B cell (primary cell): Measurements from ENCODE around the gene SLC12A3. TPM values are rescaled to one million over a fixed set of nuclear protein-coding genes. Genes with fewer than 3 reads are reported as not detected.

Source experiments
- ATAC-seq: fragments of 200-7000 bp; cut with Tn5 transposase; one replicate; pipeline ENCODE4 v1.10.0; 2021; ENCODE audit warnings: low read depth, mild to moderate bottlenecking, moderate number of reproducible peaks, moderate library complexity
- CTCF ChIA-PET: fragments of 350-600 bp; sonication (Branson Sonifier 250); formaldehyde crosslinking; loops from one replicate; lab custom pipeline; 2021; ENCODE audit warnings: antibody characterized with exemption, inconsistent platforms; lab: Charles Lee
- POLR2A ChIA-PET: fragments of 350-600 bp; sonication (Branson Sonifier 250); formaldehyde crosslinking; loops from one replicate; lab custom pipeline; 2021; ENCODE audit warnings: antibody characterized with exemption; lab: Charles Lee
- DNase-seq: peaks from one replicate; pipeline ENCODE4 v3.0.0; 2013
- H2AFZ ChIP-seq: 2 replicates; pipeline ENCODE4 v1.6.1; 2012; ENCODE audit warnings: mild to moderate bottlenecking, low read depth, low read length; ENCODE audit not compliant: insufficient read depth, poor library complexity, severe bottlenecking
- H3K27ac ChIP-seq, 2 donors: 1 replicate in 1 of 2; 2 replicates in 1 of 2; pipeline ENCODE4 v1.5.1; 2012 to 2013; ENCODE audit warnings: low read length in 2 of 2, mild to moderate bottlenecking in 2 of 2, moderate library complexity in 1 of 2
- H3K27me3 ChIP-seq, 4 experiments: fragments of 200-600 bp in 1 of 4; sonication (generic) in 1 of 4; replicated peaks in 1 of 4; 1 replicate in 2 of 4; 2 replicates in 2 of 4; pipeline versions ENCODE4 v1.6.1 to v1.7.0; 2013 to 2016; ENCODE audit warnings: low read length in 3 of 4, mild to moderate bottlenecking in 2 of 4, mixed read lengths in 1 of 4, moderate library complexity in 1 of 4; ENCODE audit not compliant: insufficient read depth in 4 of 4, control insufficient read depth in 3 of 4; ENCODE audit errors: control extremely low read depth in 1 of 4
- H3K36me3 ChIP-seq, 2 experiments: replicated peaks in 1 of 2; 1 replicate in 1 of 2; 2 replicates in 1 of 2; pipeline versions ENCODE4 v1.6.1 to v1.7.1; 2013; ENCODE audit warnings: low read length in 1 of 2; ENCODE audit not compliant: insufficient read depth in 2 of 2, control insufficient read depth in 1 of 2; ENCODE audit errors: control extremely low read depth in 1 of 2, extremely low read depth in 1 of 2
- H3K4me1 ChIP-seq, 2 donors: fragments of 200-600 bp in 1 of 2; sonication (generic) in 1 of 2; 1 replicate in 1 of 2; 2 replicates in 1 of 2; pipeline versions ENCODE4 v1.5.1 to v1.6.1; 2013 to 2017; ENCODE audit warnings: low read length in 2 of 2; ENCODE audit not compliant: control insufficient read depth in 2 of 2, insufficient read depth in 2 of 2
- H3K4me2 ChIP-seq: replicated peaks from 2 replicates; pipeline ENCODE3; 2012; ENCODE audit warnings: mild to moderate bottlenecking, low read depth, low read length; ENCODE audit not compliant: poor library complexity, severe bottlenecking
- H3K4me3 ChIP-seq, 5 experiments: fragments of 200-600 bp in 1 of 5; sonication (generic) in 1 of 5; 1 replicate in 3 of 5; 2 replicates in 2 of 5; pipeline versions ENCODE4 v1.5.1 to v1.7.0; 2011 to 2016; ENCODE audit warnings: low read length in 4 of 5, mild to moderate bottlenecking in 4 of 5, low read depth in 2 of 5, control low read depth in 1 of 5, moderate library complexity in 1 of 5; ENCODE audit not compliant: insufficient read depth in 1 of 5; ENCODE audit errors: control extremely low read depth in 1 of 5, extremely low read depth in 1 of 5
- H3K79me2 ChIP-seq: fragments of 200-600 bp; sonication (generic); one replicate; pipeline ENCODE4 v1.6.0; 2016; ENCODE audit warnings: low read length; ENCODE audit not compliant: control insufficient read depth, insufficient read depth
- H3K9ac ChIP-seq: fragments of 200-600 bp; sonication (generic); 2 replicates; pipeline ENCODE4 v1.6.1; 2017; ENCODE audit warnings: mild to moderate bottlenecking, low read length, moderate library complexity
- H3K9me3 ChIP-seq, 3 donors: one replicate each; pipeline versions ENCODE4 v1.6.1 to v1.7.1; 2013; ENCODE audit warnings: low read length in 2 of 3; ENCODE audit not compliant: control insufficient read depth in 2 of 3, insufficient read depth in 1 of 3; ENCODE audit errors: control extremely low read depth in 1 of 3
- H4K20me1 ChIP-seq: 2 replicates; pipeline ENCODE4 v1.6.0; 2012; ENCODE audit warnings: mild to moderate bottlenecking, low read length; ENCODE audit not compliant: insufficient read depth, control insufficient read depth, poor library complexity, severe bottlenecking
- H3K27ac Mint-ChIP-seq: one replicate; pipeline ENCODE4 v1.8.0; 2021; ENCODE audit warnings: mixed read lengths
- H3K27me3 Mint-ChIP-seq: one replicate; pipeline ENCODE4 v1.8.0; 2021; ENCODE audit warnings: mixed read lengths
- H3K4me1 Mint-ChIP-seq: one replicate; pipeline ENCODE4 v1.8.0; 2021; ENCODE audit warnings: mixed read lengths
- H3K4me3 Mint-ChIP-seq: one replicate; pipeline ENCODE4 v1.8.0; 2021; ENCODE audit warnings: mixed read lengths
- H3K9me3 Mint-ChIP-seq: one replicate; pipeline ENCODE4 v1.8.0; 2022; ENCODE audit warnings: mixed read lengths; ENCODE audit not compliant: insufficient read depth
- CTCF ChIP-seq: fragments of 200-600 bp; IDR thresholded peaks from one replicate; pipeline ENCODE4 v1.8.0; 2022; ENCODE audit warnings: antibody characterized with exemption, mild to moderate bottlenecking
- EZH2 ChIP-seq: IDR thresholded peaks from 2 replicates; pipeline ENCODE4 v1.6.1; 2012; ENCODE audit warnings: borderline replicate concordance, low read depth, mild to moderate bottlenecking, moderate library complexity, low read length; ENCODE audit not compliant: insufficient read depth, poor library complexity, severe bottlenecking
- WGBS: methylation state at CpG from one replicate; pipeline ENCODE4 v1.1.5; 2013; ENCODE audit warnings: missing lambda C conversion rate; ENCODE audit not compliant: insufficient coverage; 5-methylcytosine and 5-hydroxymethylcytosine counted together
- intact Hi-C: fragments of 100-400 bp; cut with micrococcal nuclease; formaldehyde crosslinking; loops from one replicate; pipeline ENCODE4 v1.10.0; 2022
- polyA plus RNA-seq: library from polyadenylated mRNA; depleted of rRNA; stranded (reverse); fragments of >200 nt; gene quantifications from 2 replicates; pipeline ENCODE4 v1.2.3, GENCODE V29; 2012
- total RNA-seq, 2 donors: library from RNA; stranded (reverse); fragments of 120-200 nt in 1 of 2; gene quantifications; 1 replicate in 1 of 2; 2 replicates in 1 of 2; pipeline versions ENCODE4 v1.2.3 to v1.2.4, GENCODE V29; 2013 to 2022

SLC12A3 gene
- total and polyA plus RNA-seq, 2 donors (not counting 1 experiment from before 2014, with no cell fraction given): 1.3 to 4.9 TPM

GRCh38 chr16:56844056-56844455 lies 21.0 kb upstream of the SLC12A3 start:
- H3K9me3 Mint-ChIP-seq: no peaks in the 10 kb centered on the region
- POLR2A ChIA-PET: no interaction called here
- no peak for DNase-seq
- Histone ChIP-seq H3K79me2 (no peaks in the 10 kb centered on the region), H3K9ac (no peak overlapping the region), H3K4me1 (peaks cover 0 to 14% of the 10 kb centered on the region in 2 donors), H2AFZ (no peak overlapping the region), H3K4me2 (no peak overlapping the region), H3K27me3 (no peaks in the 10 kb centered on the region), H3K27ac (no peak overlapping the region), H3K9me3 (peaks cover 0 to 7% (median 0%) of the 10 kb centered on the region in 3 donors), H4K20me1 (no peaks in the 10 kb centered on the region), H3K4me3 (no peak overlapping the region), H3K36me3 (peaks cover 12 to 46% of the 10 kb centered on the region in 2 experiments)
- ATAC-seq: no peak
- intact Hi-C loops: no loop called here
- WGBS: 100% methylated on average over 5 of the region's 6 CpGs
- H3K27me3 Mint-ChIP-seq: no peaks in the 10 kb centered on the region
- no peak overlapping the region for H3K4me3 Mint-ChIP-seq
- TF ChIP-seq EZH2 (no peak), CTCF (no peak)
- no peak overlapping the region for H3K27ac Mint-ChIP-seq
- peaks cover 15% of the 10 kb centered on the region for H3K4me1 Mint-ChIP-seq
- CTCF ChIA-PET: interaction anchor here (1.7 kb wide), 1 partner anchor 23 kb away, joined by 4 read pairs; no protein-coding TSS in a partner anchor

GRCh38 chr16:56847173-56847910 lies 17.7 kb upstream of the SLC12A3 start:
- Mint-ChIP-seq H3K4me1 (peaks cover 19% of the 10 kb centered on the region), H3K4me3 (peak overlapping the region; percentile 1), H3K27ac (peak overlapping the region; percentile 78), H3K9me3 (no peaks in the 10 kb centered on the region), H3K27me3 (no peaks in the 10 kb centered on the region)
- Histone ChIP-seq H4K20me1 (no peaks in the 10 kb centered on the region), H3K9ac (peak overlapping the region; percentile 23), H3K79me2 (no peaks in the 10 kb centered on the region), H3K4me1 (peaks cover 0 to 18% of the 10 kb centered on the region in 2 donors), H3K27ac (peak overlapping the region; percentile 39 to 65), H3K9me3 (peaks cover 0 to 7% (median 0%) of the 10 kb centered on the region in 3 donors), H3K4me2 (peak overlapping the region; percentile 45), H2AFZ (peak overlapping the region; percentile 31), H3K4me3 (no peak overlapping the region), H3K27me3 (no peaks in the 10 kb centered on the region), H3K36me3 (peaks cover 9 to 22% of the 10 kb centered on the region in 2 experiments)
- CTCF ChIA-PET: interaction anchor here (2.8 kb wide), 1 partner anchor 20 kb away, joined by 9 read pairs; no protein-coding TSS in a partner anchor
- POLR2A ChIA-PET: interaction anchor here (0.7 kb wide), 1 partner anchor 84 kb away, joined by 3 read pairs; no protein-coding TSS in a partner anchor
- 33% methylated on average over 7 of the region's 9 CpGs for WGBS
- DNase-seq (no peak), ATAC-seq (peak; percentile 54)
- intact Hi-C loops: no loop called here
- TF ChIP-seq EZH2: no peak
- TF ChIP-seq CTCF: no peak
